H1 (cell line): Measurements from ENCODE around the gene CILP. TPM values are rescaled to one million over a fixed set of nuclear protein-coding genes. Genes with fewer than 3 reads are reported as not detected.

ENCODE experiments used
- CHD1 ChIP-seq: IDR thresholded peaks from 2 replicates; pipeline ENCODE4 v1.6.1; 2012; ENCODE audit warnings: low read depth, low read length, improper control_type of control experiment
- POU5F1 ChIP-seq: IDR thresholded peaks from 2 replicates; pipeline ENCODE4 v1.6.1; 2011; ENCODE audit warnings: low read depth, mild to moderate bottlenecking, low read length, moderate library complexity
- ZNF274 ChIP-seq: IDR thresholded peaks from 2 replicates; pipeline ENCODE4 v1.7.0; 2012; ENCODE audit warnings: low read length, borderline replicate concordance; ENCODE audit errors: extremely low read depth
- polyA plus RNA-seq, 7 experiments: library from polyadenylated mRNA; depleted of rRNA in 3 of 7; stranded (reverse) in 5 of 7; unstranded in 2 of 7; fragments of >200 nt in 5 of 7; fragments of 200-250 nt in 2 of 7; gene quantifications; 1 replicate in 5 of 7; 2 replicates in 1 of 7; 4 replicates in 1 of 7; pipeline versions ENCODE4 v1.2.1 to v1.2.3, GENCODE V29; 2011 to 2013; ENCODE audit warnings: missing spikeins in 2 of 7, mixed read lengths in 2 of 7
- total RNA-seq: library from RNA; stranded (reverse); fragmentation: NEBNext Ultra II Directional; extraction: Animal tissue kit (Norgen Biotek cat#: 25700); gene quantifications from 2 replicates; pipeline ENCODE4 v1.2.1, GENCODE V29; 2021
- TF ChIP-seq, protein P1 (sequence below): fragments of 300-600 bp; sonication (generic); IDR thresholded peaks from 2 replicates; pipeline ENCODE4 v1.7.1; 2012; ENCODE audit warnings: low read length, moderate library complexity, mild to moderate bottlenecking, inconsistent platforms; ENCODE audit not compliant: insufficient replicate concordance

The CILP gene
- total and polyA plus RNA-seq, 2 of the 8 experiments (the other 6 are each of a cell fraction or from before 2014, with no cell fraction given) = 0.02 TPM; not detected in 1

DNA sequence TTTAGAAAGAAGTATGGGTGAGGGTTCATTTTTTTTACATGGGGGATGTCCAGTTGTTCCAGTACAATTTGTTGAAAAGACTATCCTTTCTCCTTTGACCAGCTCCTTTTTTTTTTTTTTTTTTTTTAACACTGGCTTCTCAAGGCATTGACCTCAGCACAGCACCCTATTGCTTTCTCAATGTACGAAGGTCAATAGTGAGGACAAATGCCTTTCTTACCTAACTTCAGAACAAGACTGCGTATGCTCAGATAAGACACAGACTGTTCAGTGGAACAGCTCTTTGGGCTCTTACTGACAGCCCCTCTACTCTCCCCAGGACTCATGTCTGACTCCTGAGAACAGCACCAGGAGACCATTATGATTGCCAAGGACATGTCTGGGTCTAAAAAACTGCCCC lies 10.4 kb upstream of the CILP start (continued):
- TF ChIP-seq ZNF274 (no peak), CHD1 (no peak), POU5F1 (no peak)
- TF ChIP-seq, protein P1, sequence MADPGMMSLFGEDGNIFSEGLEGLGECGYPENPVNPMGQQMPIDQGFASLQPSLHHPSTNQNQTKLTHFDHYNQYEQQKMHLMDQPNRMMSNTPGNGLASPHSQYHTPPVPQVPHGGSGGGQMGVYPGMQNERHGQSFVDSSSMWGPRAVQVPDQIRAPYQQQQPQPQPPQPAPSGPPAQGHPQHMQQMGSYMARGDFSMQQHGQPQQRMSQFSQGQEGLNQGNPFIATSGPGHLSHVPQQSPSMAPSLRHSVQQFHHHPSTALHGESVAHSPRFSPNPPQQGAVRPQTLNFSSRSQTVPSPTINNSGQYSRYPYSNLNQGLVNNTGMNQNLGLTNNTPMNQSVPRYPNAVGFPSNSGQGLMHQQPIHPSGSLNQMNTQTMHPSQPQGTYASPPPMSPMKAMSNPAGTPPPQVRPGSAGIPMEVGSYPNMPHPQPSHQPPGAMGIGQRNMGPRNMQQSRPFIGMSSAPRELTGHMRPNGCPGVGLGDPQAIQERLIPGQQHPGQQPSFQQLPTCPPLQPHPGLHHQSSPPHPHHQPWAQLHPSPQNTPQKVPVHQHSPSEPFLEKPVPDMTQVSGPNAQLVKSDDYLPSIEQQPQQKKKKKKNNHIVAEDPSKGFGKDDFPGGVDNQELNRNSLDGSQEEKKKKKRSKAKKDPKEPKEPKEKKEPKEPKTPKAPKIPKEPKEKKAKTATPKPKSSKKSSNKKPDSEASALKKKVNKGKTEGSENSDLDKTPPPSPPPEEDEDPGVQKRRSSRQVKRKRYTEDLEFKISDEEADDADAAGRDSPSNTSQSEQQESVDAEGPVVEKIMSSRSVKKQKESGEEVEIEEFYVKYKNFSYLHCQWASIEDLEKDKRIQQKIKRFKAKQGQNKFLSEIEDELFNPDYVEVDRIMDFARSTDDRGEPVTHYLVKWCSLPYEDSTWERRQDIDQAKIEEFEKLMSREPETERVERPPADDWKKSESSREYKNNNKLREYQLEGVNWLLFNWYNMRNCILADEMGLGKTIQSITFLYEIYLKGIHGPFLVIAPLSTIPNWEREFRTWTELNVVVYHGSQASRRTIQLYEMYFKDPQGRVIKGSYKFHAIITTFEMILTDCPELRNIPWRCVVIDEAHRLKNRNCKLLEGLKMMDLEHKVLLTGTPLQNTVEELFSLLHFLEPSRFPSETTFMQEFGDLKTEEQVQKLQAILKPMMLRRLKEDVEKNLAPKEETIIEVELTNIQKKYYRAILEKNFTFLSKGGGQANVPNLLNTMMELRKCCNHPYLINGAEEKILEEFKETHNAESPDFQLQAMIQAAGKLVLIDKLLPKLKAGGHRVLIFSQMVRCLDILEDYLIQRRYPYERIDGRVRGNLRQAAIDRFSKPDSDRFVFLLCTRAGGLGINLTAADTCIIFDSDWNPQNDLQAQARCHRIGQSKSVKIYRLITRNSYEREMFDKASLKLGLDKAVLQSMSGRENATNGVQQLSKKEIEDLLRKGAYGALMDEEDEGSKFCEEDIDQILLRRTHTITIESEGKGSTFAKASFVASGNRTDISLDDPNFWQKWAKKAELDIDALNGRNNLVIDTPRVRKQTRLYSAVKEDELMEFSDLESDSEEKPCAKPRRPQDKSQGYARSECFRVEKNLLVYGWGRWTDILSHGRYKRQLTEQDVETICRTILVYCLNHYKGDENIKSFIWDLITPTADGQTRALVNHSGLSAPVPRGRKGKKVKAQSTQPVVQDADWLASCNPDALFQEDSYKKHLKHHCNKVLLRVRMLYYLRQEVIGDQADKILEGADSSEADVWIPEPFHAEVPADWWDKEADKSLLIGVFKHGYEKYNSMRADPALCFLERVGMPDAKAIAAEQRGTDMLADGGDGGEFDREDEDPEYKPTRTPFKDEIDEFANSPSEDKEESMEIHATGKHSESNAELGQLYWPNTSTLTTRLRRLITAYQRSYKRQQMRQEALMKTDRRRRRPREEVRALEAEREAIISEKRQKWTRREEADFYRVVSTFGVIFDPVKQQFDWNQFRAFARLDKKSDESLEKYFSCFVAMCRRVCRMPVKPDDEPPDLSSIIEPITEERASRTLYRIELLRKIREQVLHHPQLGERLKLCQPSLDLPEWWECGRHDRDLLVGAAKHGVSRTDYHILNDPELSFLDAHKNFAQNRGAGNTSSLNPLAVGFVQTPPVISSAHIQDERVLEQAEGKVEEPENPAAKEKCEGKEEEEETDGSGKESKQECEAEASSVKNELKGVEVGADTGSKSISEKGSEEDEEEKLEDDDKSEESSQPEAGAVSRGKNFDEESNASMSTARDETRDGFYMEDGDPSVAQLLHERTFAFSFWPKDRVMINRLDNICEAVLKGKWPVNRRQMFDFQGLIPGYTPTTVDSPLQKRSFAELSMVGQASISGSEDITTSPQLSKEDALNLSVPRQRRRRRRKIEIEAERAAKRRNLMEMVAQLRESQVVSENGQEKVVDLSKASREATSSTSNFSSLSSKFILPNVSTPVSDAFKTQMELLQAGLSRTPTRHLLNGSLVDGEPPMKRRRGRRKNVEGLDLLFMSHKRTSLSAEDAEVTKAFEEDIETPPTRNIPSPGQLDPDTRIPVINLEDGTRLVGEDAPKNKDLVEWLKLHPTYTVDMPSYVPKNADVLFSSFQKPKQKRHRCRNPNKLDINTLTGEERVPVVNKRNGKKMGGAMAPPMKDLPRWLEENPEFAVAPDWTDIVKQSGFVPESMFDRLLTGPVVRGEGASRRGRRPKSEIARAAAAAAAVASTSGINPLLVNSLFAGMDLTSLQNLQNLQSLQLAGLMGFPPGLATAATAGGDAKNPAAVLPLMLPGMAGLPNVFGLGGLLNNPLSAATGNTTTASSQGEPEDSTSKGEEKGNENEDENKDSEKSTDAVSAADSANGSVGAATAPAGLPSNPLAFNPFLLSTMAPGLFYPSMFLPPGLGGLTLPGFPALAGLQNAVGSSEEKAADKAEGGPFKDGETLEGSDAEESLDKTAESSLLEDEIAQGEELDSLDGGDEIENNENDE = no peak
